ENCODE data around the gene C14orf180.

The C14orf180 gene
- long read RNA-seq, donor 1: 0 reads
- long read RNA-seq, donor 2: 0 reads
- long read RNA-seq, donor 3: 0 reads
- long read RNA-seq, donor 4: 0 reads
- long read RNA-seq, donor 5, partial matches to known transcripts: 0 of 1 reads
- long read RNA-seq, donor 5, other reads (novel, unspliced or antisense): 0 of 1 reads
- long read RNA-seq, donor 6: 0 reads
- long read RNA-seq, donor 7: 0 reads
- long read RNA-seq, donor 8: 0 reads

DNA sequence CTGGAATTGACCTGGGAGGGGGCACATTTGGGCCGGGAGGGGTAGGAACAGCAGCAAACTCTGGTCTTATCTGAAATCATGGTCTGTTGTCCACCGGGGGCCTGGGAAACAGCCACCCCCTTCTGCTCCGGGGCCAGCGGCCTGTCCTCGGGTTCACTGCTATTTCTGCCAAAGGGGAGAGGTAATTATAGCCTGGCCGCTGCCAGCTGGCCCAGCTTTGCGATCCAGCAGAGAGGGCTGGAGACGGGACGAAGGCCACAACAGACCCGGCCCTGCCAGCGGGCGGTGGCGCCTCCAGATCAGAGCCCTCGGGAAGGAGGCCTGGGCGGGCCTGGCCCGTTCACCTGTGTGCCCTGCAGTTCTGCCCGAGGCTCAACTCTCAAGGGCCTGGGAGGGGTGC is at the start of gene C14orf180:
TSS of gene C14orf180 (plus strand) at position 258 of the 400 bp plus-strand sequence. CDS start 6,667 bp downstream, outside the sequence.
- no peak for DNase-seq

DNA sequence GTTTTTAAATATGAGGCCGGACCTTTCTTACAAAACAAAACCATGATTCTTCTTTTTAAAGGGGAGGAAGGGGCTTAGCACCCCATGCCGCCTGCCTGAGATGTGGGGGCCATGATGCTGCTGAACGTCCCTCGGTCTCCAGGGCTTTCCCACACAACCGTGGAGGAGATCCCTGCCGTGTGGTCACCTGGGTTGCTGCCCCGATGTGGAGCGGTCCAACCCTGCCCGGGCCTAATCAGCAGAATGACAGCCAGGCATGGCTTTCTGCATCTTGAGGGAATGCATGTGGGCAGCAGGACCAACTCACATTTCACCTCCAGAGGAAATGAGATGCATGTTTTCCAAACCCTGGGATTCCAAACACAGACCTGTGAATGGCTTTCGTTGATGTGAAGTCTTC is 48.9 kb upstream of the C14orf180 start:
- no peak for DNase-seq

DNA sequence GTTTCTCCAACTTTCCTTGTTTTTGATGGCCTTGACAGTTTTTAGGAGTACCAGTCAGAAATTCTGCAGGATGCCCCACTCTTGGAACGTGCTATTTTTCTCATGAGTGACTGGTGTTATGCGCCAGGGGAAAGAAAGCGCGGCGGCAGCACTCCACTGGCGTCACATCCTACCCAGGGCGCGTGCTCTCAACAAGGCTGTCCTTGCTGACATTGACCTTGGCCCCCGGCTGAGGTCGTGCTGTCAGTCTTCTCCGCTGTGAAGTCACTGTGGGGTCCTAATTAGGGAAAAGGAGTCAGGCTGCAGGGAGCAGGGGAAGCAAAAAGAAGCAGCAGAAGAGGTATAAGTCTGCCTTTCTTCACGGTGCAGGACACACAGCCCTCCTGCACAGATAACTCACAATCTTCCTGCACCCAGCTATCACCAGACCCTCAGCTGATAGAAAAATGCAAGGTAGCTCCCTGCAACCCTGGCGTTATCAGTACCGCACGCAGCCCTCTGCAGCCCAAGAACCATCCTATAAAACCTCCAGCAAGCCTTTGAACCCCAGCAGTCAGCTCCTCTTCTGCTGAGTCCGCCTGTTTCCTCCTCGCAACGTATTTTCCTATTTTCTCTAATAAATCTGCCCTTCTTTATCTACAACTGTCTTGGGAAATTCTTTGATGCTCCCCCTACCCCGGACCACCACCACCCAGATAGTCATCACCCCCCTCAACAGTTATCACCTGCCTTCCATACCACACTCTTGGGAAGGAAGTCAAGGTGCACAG is 48.0 kb upstream of the C14orf180 start:
- DNase-seq: no peak

DNA sequence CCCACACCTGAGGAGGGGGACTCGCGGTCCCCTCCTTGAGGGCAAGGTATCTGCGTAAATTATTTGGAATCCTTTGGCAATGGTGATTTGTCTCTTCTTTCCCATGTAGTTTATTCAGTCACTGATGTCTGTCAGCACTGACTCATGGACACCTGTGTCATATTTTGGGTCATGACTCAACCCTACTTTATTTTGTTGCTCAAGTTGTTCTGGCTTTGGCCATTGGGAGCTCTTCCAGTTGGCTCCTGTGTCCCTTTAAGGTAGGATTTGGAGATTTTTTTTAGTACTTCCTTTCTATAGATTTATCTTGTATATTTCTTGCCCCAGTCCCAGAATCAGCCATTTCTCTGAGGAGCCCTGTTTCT is 47.4 kb upstream of the C14orf180 start:
- no peak for DNase-seq

DNA sequence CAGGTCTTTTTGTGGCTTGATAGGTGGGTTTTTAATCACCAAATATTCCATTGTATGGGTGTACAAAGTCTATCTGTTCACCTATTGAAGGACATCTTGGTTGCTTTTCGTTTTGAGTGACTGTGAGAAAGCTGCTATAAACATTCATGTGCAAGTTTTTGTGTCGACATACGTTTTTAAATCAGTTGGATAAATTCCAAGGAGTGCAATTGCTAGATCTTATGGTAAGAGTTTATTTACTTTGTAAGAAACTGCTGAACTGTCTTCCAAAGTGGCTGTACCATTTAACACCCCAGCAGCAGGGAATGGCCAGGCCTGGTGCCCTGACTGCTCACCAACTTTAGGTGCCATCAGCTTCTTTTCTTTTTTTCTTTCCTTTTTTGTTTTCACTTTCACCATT is 45.5 kb upstream of the C14orf180 start:
- no peak for DNase-seq

DNA sequence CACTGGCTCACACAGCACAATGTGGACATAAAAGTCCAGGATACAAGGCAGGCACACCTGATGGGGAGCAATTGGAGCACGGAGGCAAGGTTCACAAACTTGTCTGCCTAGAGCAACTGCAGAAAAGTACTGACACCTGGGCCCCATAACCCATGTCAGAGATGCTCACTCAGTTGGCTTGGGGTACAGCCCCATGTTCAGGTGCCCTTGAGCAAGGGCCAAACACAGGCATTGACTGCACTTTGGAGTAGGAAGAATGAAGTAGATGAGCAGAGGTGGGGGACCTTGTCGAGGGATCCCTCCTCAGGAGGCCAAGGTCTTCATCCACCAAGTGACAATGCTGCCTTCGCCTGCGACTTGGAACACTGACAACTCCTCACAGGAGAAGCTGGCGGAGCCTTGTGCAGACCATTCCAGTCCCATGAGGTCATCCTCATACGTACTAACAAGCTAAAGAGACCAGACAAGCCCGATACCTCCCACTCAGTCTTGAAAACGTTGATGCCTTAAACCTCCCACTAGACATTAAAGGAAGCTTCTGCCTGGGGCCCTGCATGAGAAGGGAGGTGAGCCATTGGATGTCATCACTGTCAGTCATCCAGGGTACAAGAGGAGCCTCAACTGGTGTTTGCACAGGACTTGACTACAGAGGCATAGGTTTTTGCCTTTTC is 42.5 kb upstream of the C14orf180 start:
- no peak for DNase-seq

DNA sequence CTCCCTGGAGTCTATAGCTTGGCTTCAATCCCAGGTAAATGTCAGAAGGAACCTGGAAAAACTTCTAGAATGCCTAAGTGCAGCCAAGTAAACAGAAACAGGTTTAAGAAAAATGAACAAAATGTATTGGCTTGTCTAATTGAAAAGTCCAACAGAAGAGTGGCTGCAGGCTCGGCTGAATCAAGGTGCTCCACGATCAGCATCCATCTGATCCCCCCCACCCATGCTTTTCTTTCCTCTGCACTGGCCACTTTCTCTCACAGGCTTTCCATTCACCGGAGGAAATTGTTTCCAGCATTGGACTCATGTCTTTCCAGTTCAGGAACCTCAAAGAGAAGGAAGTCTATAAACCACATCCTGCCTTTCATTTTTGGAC is 42.0 kb upstream of the C14orf180 start:
- DNase-seq: no peak

DNA sequence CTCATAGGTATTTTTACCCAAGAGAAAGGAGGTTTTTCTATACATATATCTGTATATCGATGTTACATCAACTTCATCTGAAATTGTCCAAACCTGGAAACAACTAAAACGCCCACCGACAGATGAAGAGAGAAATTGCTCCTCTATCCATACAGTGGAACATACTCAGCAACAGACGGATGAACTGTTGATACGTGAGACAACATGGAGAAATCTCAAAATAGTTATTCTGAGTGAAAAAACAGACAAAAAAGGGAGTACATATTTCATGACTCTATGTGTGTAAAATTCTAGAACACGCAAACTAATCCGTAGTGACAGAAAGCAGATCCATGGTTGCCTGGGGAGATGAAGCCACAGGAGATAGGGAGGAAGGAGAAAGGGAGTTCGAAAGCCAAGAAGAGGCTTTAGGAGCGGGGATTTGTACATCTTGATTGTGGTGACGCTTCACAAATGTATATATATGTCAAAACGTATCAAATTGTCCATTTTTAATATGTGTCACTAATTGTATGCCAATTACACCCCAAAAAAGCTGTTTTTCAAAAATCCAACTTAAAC is 37.6 kb upstream of the C14orf180 start:
- no peak for DNase-seq

DNA sequence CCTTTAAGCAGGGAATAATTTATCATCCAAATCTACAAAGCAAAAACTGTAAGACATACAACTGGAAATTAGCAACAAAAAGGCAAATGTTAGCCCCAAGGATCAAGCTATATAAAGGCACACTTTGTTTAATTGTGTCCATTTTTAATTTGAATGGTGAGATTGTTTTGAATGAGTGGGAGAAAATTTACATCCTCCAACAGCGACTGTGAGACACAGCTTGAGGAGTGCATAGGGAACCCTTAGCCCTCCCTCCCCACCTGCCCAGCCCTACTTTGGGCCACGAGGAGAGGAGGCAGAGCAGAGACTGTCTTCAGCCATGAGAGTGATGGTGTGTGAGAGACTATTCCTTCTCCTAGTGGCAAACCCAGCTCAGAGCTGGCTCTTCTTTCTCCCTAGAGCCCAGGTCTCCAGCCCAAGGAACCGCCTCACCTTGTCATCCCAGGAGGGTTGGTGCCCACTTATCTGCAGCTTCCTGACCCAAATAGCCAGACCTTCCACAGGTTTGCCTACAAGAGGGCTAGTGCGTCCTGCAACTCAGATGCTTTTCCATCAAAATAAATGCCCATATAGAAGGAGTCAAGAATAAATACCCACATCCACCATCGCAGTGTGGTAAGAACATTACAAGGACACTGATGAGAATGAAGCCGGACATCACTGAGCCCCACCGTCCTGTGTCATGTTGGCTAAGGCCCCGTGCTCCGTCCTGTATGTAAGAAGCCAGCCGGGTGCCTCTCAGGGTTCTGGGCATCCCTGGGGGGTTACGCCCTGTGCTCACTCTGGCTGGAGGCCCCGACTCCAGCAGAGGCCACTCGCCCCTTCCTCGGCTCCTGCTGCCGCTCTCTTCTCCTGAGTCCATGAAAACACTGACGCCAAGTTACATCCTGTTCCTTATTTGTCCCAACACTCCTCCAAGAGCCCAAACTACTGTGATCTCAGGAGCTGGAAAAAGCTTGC is 36.4 kb upstream of the C14orf180 start:
- no peak for DNase-seq

DNA sequence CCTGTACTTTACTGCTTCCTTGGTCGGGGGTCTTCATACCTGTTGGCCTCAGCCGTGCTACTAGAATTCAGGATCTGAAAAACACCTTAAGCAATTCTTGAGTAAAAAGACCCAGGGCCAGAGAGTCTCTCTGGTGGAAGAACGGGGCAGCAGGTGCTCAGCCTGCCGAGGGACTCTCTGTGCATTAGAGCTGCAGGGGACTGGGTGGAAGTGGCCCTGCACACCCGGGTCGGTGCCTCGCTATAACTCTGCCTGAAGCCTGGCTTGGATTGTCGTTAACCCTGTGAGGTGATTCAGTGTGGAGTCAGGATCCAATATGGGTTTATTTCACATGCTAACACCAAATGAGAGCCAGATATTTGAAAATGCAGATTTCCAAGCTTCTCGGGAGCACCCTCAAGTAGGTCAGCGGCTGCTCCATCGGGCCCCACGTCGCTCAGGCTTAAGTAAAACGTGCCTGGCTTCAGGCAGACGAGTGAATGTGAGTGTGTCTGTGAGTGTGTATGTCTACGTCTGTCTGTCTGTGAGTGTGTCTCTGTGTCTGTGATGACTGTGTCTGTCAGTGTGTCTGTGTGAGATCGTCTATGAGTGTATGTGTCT is 35.1 kb upstream of the C14orf180 start:
- no peak for DNase-seq

DNA sequence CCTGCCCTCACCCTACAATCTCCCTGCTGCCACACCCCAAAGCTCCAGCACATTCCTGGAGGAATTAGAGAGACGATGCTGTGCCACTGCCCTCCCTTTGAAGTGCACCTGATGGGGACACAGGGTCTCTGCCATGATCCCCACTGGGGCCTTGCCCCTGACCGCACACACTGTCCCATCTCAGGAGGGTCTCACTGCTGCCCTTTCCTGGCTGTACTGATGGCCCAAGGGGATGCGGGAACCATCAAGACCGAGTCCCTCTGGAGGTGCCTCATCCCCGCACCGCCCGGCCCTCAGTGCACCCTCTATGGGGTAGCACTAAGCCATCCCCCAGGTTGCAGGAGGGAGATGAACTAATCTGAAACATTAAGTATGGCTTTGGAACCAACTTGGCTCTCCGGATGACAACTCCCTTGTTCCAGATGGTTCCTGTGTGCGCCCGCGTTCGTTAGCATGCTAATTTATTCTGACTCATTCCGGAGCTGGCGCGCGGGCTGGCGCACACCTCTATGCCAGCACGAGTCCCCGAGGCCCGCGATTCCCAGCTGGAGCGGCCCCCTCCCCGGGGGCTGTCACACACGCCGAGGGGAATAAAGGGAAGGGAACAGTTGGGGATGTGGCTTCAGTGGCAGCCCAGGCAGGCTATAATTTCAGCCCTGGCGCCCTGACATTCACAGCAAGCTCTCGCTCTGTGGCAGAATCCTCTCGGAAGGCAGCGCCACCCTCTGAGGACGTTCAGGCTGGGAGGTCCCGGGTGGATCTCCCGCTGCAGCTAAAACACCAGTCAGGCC is 34.2 kb upstream of the C14orf180 start:
- no peak for DNase-seq

DNA sequence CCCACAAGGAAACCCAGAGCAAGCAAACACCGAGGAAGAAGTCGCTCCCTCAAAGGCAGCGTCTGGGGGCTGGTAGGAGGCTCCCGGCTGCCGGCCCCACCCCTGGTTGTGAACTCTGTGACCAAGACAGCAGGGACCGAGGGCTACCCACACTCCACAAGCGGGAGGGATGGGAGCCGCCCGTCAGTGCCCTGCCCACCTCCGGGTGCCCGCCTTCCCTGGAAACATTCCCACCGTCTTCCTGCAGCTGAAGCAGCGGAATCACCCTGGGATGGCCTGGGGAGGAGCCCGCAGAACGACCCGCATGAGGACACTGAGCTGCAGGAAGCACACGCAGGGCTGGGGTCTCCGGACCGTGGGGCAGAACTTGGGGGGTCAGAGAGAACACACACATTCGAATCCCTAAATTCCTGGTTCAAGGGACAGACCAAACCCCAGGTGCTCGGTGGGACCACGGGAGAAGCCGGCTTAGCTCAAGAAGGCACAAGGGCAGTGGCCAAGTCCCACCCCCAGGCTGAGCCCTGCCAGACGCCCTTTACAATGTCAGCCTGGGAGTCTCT is 33.5 kb upstream of the C14orf180 start:
- no peak for DNase-seq

DNA sequence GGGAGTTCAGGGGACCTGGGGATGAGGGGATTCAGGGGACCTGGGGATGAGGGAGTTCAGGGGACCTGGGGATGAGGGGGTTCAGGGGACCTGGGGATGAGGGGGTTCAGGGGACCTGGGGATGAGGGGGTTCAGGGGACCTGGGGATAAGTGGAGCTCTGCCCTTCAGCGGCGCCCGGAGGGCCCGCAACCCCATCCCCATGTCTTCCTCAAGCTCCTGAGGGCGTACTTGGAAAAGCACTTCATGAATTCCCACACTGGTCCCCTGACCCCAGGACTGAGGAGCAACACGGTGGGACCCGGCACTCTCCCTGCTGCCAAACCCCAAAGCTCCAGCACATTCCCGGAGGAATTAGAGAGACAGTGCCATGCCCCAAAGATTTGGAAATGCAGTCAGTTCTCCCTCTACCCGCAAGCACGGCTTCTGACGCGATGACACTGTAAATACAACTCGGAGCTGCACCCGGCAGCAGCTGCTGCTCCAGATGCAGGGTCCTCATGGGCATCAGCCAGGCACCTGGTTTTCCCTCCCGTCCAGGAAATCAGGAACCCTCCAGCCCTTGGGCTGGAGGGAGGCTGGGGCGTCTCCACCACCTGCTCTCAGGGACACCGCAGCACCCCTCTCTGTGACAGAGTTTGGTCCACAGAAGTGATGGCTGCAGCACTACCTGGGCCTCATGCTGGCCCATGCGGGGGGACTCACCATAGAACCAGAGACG is 32.8 kb upstream of the C14orf180 start:
- no peak for DNase-seq

DNA sequence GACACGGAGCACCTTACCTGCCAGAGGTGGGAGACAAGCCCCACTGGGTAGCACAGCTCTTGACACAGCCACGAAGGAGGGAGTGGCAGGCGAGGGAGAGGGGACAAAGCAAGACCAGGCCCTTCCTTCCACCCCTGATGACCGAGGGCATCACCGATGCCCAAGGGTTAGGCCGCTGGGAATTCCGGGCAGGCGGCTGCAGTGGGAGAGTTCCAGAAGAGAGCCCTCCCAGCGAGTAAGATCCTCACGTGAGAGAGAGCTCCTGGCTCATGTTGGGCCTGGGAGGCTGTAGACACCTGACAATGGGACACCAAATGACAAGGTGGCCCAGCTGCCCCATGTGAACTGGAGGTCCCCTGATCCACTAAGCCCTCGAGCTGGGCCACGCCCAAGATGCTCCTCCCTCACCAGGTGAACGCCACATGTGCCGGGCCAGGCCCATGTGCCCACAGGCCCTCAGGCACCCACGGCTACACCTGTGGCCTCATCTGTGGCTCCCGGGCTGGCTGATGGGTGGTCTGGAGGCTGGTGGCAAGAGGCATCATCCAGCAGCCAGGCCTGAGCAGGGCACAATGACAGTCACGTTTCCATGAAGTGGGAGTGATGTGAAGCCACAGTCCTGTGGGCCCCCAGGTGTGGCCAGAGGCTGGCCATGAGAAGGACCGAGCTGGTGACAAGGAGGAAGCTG is 32.1 kb upstream of the C14orf180 start:
- DNase-seq: no peak

DNA sequence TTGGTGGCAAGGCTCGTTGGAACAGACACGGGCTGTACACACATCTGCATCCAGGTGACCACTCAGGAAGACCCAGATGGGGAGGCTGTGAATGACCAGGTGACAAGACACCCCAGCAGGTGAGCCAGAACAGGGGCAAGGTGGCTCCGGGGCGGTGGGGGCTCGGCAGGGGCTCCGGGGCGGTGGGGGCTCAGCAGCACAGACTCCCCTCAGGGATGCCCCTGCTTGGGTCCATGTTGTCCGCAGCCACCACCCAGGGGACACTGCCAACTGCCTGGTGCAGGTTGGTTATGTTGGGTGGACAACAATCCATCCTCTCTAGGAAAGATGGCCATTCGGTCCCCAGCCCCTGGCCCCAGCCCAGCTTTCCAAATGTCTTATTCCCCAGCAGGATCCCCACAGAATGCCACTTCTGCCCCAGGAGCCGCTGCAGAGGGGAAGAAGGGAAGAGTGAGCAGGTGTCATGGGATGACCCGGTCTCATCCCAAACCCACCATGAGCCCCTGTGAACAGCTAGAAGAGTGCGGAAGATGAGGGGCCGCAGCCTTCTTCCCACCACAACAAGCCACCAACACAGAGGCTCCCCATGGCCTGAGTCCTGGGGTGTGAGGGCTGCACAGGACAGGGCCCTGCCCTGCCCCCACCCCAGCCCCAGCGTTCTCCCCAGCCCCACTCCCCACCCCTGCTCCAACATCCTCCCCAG is 31.4 kb upstream of the C14orf180 start:
- DNase-seq: no peak

DNA sequence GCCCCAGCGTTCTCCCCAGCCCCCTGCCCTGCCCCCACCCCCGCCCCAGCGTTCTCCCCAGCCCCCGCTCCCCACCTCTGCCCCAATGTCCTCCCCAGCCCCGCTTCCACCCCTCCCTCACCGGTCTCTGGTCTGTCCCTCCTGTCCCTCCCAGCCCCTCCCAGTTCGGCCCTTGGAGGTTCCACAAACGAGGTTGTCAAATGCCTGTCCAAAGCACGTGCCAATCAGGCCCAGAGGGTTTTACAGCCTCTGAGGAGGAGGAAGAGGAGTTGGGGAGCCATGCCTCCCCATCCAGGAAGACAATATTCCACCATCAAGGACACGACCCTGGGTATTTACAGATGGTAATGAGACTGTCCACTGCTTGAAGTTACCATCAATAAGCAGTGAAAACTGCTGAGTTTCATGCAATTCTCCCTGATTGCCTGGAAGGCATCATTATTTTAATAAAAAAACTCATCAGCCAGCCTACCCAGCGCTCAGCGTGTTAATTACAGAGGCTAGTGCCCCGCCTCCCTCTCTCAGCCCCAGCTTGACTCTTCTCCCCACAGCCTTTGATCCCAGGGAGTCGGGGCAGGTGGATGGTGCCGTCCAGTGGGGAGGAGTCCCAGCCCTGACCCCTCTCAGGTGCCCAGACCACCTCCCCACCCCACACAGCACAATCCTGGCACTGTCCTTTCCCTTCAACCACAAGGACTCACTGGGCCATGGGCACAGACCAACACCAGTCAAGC is 30.6 kb upstream of the C14orf180 start:
- DNase-seq: no peak

DNA sequence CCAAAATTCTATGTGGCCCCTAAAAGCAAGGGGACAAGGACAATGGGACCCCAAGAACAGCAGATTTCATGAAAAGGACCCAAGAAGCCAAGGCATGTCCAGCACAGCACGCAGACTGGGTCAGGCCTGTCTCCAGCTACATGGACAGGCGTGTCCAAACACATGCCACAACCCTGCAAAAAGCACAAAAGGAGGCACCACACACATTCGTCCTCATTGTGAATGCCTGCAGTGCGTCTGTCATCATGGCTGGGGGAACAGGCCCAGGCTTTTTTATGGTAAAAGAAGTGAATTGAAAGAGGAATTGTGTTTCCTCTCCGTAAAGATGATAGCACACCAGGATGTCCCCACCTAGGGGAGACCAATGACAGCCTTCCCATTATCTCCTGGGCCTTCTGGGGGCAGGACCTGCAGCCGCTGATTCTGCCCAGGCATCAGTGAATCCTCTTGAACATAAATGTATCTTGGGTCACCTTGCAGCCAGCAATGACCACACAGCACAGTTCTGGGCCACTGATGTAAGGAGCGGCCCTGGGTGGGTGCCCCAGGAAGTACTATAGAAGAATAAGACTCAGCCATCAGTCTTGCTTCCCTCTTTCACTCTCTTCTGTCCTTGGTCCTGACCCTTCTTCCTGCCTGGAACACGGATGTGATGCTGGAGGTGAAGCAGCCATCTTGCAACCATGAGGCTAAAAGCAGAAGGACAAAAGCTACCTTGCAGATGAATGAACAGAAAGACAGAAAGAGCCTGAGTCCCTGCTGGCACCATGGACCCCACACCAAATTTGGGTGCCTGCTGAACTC is 29.8 kb upstream of the C14orf180 start:
- no peak for DNase-seq

Measured in right kidney (tissue), 9 donors.